ENCODE measurements around the gene RTN4RL2. TPM values are rescaled to one million over a fixed set of nuclear protein-coding genes. Genes with fewer than 3 reads are reported as not detected.
A peak's percentile ranks its signal among the peaks of the same experiment; 100 is the strongest.

RTN4RL2 gene
- total RNA-seq, 4 donors from 2014 or later, result 0.13 to 2.8 (median 0.77) TPM

- H3K4me3 ChIP-seq, result peak overlapping the region; percentile 80 to 100 (median 91)
- H3K27ac ChIP-seq, result peak overlapping the region; percentile 80 to 93 (median 86)
- in situ Hi-C loops (cut with MboI; ENCODE audit: low sequenced_read_pairs in 4 of 4), result no loop called here
- DNase-seq, result peak in 1 of 2 donors; percentile 23
- H3K9me3 ChIP-seq, result no peaks in the 10 kb centered on the region
- TF ChIP-seq POLR2A (IDR thresholded peaks at IDR 0.05), result no peak
- TF ChIP-seq, protein P1, sequence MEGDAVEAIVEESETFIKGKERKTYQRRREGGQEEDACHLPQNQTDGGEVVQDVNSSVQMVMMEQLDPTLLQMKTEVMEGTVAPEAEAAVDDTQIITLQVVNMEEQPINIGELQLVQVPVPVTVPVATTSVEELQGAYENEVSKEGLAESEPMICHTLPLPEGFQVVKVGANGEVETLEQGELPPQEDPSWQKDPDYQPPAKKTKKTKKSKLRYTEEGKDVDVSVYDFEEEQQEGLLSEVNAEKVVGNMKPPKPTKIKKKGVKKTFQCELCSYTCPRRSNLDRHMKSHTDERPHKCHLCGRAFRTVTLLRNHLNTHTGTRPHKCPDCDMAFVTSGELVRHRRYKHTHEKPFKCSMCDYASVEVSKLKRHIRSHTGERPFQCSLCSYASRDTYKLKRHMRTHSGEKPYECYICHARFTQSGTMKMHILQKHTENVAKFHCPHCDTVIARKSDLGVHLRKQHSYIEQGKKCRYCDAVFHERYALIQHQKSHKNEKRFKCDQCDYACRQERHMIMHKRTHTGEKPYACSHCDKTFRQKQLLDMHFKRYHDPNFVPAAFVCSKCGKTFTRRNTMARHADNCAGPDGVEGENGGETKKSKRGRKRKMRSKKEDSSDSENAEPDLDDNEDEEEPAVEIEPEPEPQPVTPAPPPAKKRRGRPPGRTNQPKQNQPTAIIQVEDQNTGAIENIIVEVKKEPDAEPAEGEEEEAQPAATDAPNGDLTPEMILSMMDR (IDR thresholded peaks at IDR 0.05 in 4 of 5, conservative IDR thresholded peaks at IDR 0.05 in 1 of 5), result no peak
- intact Hi-C loops (cut with DNase I; ENCODE audit: low total_unique reads), result loop anchor here (2.0 kb wide), 1 partner anchor 13 kb away; no protein-coding TSS in a partner anchor
- peak; percentile 12 to 14 for ATAC-seq
- peaks cover 9 to 17% of the 10 kb centered on the region in 2 donors for H3K4me1 ChIP-seq
- H3K36me3 ChIP-seq, result no peaks in the 10 kb centered on the region
- H3K27me3 ChIP-seq, result no peaks in the 10 kb centered on the region
Measured at GRCh38 chr11:57513911-57514537, 53.7 kb downstream of the RTN4RL2 start.

GRCh38 chr11:57514538-57515331 is 54.4 kb downstream of the RTN4RL2 start:
- peak in 1 of 2 donors; percentile 42 for DNase-seq
- intact Hi-C loops (cut with DNase I; ENCODE audit: low total_unique reads), result loop anchor here (2.0 kb wide), 1 partner anchor 14 kb away; no protein-coding TSS in a partner anchor
- no peaks in the 10 kb centered on the region for H3K36me3 ChIP-seq
- H3K27me3 ChIP-seq, result no peaks in the 10 kb centered on the region
- in situ Hi-C loops (cut with MboI; ENCODE audit: low sequenced_read_pairs in 4 of 4), result no loop called here
- TF ChIP-seq, protein P1 (IDR thresholded peaks at IDR 0.05 in 4 of 5, conservative IDR thresholded peaks at IDR 0.05 in 1 of 5), result no peak
- TF ChIP-seq POLR2A (IDR thresholded peaks at IDR 0.05), result no peak
- peak; percentile 61 to 66 for ATAC-seq
- peak overlapping the region; percentile 80 to 93 (median 86) for H3K27ac ChIP-seq
- H3K4me1 ChIP-seq, result peaks cover 9 to 17% of the 10 kb centered on the region in 2 donors
- peak overlapping the region; percentile 80 to 100 (median 91) for H3K4me3 ChIP-seq
- H3K9me3 ChIP-seq, result no peaks in the 10 kb centered on the region

GRCh38 chr11:57515332-57516060 is 55.2 kb downstream of the RTN4RL2 start, which contains the start of gene SLC43A1:
SLC43A1 (minus strand) TSS chr11:57515702; CDS start chr11:57514111, 1,591 bp downstream.
- DNase-seq, result peak; percentile 43 to 60
- in situ Hi-C loops (cut with MboI; ENCODE audit: low sequenced_read_pairs in 4 of 4), result no loop called here
- intact Hi-C loops (cut with DNase I; ENCODE audit: low total_unique reads), result loop anchor here (2.0 kb wide), 1 partner anchor 15 kb away; no protein-coding TSS in a partner anchor
- H3K27me3 ChIP-seq, result no peaks in the 10 kb centered on the region
- H3K4me1 ChIP-seq, result peaks cover 9 to 17% of the 10 kb centered on the region in 2 donors
- no peaks in the 10 kb centered on the region for H3K36me3 ChIP-seq
- ATAC-seq, result peak; percentile 78 to 83
- peak; percentile 46 to 54 for TF ChIP-seq POLR2A (IDR thresholded peaks at IDR 0.05)
- TF ChIP-seq, protein P1 (IDR thresholded peaks at IDR 0.05 in 4 of 5, conservative IDR thresholded peaks at IDR 0.05 in 1 of 5), result no peak
- H3K4me3 ChIP-seq, result peak within 1 kb of the TSS; percentile 80 to 100 (median 91)
- peak within 1 kb of the TSS; percentile 80 to 93 (median 86) for H3K27ac ChIP-seq
- H3K9me3 ChIP-seq, result no peaks in the 10 kb centered on the region

DNA sequence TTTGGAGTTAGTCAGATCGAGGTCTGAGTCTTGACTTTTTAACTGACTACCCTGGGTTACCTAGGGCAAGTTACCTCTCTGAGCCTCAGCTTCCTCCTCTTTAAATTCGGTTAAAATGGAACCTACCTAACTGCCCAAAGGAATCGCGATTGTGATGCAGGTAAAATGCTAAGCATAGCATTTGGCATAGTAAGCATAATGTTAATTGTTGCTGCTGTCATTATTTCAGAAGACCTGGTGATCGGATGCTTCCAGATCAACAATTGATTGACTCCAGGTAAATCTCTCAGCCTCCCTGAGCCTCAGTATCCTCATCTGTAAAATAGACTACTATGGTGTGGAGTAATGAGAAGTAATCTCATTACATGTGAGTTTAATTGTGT is 55.7 kb downstream of the RTN4RL2 start:
- intact Hi-C loops (cut with DNase I; ENCODE audit: low total_unique reads), result no loop called here
- in situ Hi-C loops (cut with MboI; ENCODE audit: low sequenced_read_pairs in 4 of 4), result no loop called here
- Histone ChIP-seq H3K4me1 (peaks cover 9 to 17% of the 10 kb centered on the region in 2 donors), H3K9me3 (no peaks in the 10 kb centered on the region), H3K27me3 (no peaks in the 10 kb centered on the region), H3K27ac (peak overlapping the region; percentile 80 to 93 (median 86)), H3K36me3 (no peaks in the 10 kb centered on the region), H3K4me3 (peak overlapping the region; percentile 80 to 100 (median 91))
- ATAC-seq, result no peak
- DNase-seq, result no peak
- no peak for TF ChIP-seq POLR2A (IDR thresholded peaks at IDR 0.05)
- TF ChIP-seq, protein P1 (IDR thresholded peaks at IDR 0.05 in 4 of 5, conservative IDR thresholded peaks at IDR 0.05 in 1 of 5), result no peak
